ENCODE results near the gene ZNF879. TPM values are rescaled to one million over a fixed set of nuclear protein-coding genes. Genes with fewer than 3 reads are reported as not detected.

ZNF879 gene
- polyA plus RNA-seq, 1 experiment: 2.2 TPM

DNA sequence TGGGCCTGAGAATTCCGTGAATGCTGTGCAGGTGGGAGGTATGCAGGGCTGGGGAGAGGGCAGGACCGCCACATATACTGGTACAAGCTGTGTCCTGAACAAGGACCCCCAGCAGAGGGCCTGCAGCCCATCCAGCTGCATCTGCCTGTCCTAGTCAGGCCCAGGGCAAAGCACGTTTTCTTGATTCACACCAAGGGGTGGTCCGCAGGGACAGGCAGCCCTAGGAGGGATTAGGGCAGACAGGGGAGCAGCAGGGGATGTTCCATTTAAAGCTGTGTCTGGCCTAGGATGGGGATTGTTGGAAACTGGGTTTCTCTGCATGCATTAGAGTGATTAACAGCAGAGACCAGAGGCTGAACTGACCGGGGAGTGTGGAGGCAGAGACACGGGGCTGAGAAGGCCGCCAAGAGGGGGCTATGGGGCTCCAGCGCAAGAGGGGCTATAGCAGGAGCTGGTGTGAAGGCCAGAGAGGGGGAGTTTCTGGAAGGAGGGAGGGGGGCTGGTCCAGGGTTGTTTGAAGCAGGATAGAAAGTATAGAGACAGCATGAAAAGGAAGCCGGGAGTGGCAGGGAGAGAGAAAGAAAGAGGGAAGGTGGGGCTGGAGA, 31.2 kb upstream of the ZNF879 start:
- H3K36me3 ChIP-seq (ENCODE audit: control insufficient read depth, insufficient read depth, low read length): no peaks in the 10 kb centered on the region
- H3K4me3 ChIP-seq (ENCODE audit: low read depth, low read length): no peak overlapping the region
- DNase-seq (ENCODE audit: low read depth): no peak
- peaks cover 3% of the 10 kb centered on the region for H3K27me3 ChIP-seq (ENCODE audit: control insufficient read depth, insufficient read depth, low read length)
- ChIA-PET POLR2A (no interaction called here), CTCF (no interaction called here)
- TF ChIP-seq, protein P1, sequence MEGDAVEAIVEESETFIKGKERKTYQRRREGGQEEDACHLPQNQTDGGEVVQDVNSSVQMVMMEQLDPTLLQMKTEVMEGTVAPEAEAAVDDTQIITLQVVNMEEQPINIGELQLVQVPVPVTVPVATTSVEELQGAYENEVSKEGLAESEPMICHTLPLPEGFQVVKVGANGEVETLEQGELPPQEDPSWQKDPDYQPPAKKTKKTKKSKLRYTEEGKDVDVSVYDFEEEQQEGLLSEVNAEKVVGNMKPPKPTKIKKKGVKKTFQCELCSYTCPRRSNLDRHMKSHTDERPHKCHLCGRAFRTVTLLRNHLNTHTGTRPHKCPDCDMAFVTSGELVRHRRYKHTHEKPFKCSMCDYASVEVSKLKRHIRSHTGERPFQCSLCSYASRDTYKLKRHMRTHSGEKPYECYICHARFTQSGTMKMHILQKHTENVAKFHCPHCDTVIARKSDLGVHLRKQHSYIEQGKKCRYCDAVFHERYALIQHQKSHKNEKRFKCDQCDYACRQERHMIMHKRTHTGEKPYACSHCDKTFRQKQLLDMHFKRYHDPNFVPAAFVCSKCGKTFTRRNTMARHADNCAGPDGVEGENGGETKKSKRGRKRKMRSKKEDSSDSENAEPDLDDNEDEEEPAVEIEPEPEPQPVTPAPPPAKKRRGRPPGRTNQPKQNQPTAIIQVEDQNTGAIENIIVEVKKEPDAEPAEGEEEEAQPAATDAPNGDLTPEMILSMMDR (IDR thresholded peaks at IDR 0.05; ENCODE audit: insufficient read depth, low read depth, low read length): no peak

DNA sequence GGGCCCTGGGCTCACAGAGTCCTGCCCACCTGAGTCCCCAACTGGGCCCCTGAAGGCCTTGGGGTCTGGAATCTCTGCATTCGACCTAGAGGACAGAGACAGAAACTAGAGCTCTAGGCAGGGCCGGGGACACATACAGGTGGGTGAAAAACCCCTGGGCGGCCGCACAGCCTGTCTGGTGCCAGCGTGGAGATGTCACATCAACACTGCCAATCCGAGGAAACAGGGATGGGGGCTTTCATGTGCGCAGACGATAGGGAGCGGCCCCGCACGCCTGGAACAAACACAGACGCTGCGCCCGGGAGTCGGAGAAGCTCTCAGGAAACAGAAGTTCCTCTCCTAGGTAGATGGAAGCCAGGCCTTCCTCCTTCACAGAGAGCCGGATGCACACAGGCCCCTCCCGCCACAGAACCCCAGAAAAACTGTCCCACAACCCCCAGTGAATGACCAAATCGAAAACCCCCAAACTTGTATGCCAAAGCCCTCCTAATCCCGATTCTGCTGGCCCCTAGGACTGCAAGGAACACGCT, 30.3 kb upstream of the ZNF879 start:
- CTCF ChIA-PET: no interaction called here
- no peak overlapping the region for H3K4me3 ChIP-seq (ENCODE audit: low read depth, low read length)
- no peak for DNase-seq (ENCODE audit: low read depth)
- H3K36me3 ChIP-seq (ENCODE audit: control insufficient read depth, insufficient read depth, low read length): no peaks in the 10 kb centered on the region
- TF ChIP-seq, protein P1 (IDR thresholded peaks at IDR 0.05; ENCODE audit: insufficient read depth, low read depth, low read length): no peak
- POLR2A ChIA-PET: no interaction called here
- H3K27me3 ChIP-seq (ENCODE audit: control insufficient read depth, insufficient read depth, low read length): peaks cover 3% of the 10 kb centered on the region

DNA sequence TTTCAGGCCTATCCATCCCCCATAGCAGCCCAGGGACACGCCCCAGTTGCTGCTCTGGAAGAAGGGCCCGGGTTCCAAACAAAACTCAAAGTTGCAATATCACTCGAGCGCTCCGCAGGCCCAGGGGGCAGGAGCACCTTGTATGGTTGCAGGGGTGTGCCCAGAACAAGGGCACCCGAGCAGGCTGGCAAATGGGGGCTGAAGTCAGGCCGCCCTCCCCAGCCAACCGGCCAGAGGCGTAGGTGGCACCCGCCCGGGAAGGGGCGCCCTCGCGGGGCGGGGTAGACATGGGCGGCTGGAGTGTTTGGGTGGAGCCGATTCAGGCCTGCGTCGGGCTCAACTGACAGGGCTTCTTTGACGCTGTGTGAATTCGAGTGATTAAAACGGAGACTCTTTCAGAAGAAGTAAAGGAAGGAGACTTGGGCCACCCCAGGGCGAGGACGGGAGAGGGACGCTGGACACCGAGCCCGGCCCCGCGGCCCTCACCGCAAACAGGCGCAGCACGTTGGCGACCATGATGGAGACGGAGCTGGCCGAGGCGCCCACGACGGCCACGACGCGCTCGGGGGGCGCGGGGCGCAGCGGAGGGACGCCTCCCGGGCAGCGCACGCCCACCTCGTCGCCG, 29.5 kb upstream of the ZNF879 start:
- POLR2A ChIA-PET: no interaction called here
- Histone ChIP-seq H3K36me3 (ENCODE audit: control insufficient read depth, insufficient read depth, low read length) (no peaks in the 10 kb centered on the region), H3K27me3 (ENCODE audit: control insufficient read depth, insufficient read depth, low read length) (peaks cover 3% of the 10 kb centered on the region), H3K4me3 (ENCODE audit: low read depth, low read length) (no peak overlapping the region)
- CTCF ChIA-PET: no interaction called here
- TF ChIP-seq, protein P1 (IDR thresholded peaks at IDR 0.05; ENCODE audit: insufficient read depth, low read depth, low read length): no peak
- DNase-seq (ENCODE audit: low read depth): no peak

DNA sequence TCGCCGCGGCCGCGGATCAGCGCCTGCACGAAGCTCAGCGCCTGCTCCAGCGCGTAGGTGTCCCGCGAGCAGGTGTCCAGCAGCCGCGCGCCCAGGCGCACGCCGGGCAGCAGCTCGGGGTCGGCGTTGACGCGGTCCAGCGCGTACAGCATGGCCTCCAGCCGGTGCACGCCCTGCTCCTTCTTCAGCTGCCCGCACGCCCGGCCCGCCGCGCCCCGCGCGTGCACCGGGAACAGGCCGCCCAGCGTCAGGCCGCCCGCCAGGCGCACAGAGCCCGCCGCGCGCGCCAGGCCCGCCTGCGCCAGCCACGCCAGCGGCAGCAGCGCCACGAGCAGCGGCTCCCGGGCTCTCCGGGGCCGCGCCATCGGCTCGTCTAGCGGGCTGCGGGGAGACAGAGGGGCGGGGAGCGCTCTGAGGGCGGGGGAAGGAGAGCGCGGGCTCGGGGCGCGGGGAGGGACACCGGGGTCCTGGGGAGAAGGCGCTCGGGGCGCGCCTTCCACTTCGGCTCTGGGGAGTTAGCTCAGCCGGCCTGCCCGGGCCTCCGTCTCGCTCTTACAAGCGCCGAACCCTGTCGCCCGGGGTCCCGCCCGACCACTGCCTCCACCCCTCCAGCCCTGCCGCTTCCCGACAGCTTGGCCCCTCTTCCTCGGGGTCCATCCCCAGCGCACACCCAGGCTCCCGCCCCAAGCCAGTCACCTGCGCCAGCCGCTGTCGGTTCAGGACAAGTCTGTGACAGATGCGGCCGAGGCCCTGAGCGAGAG, 28.8 kb upstream of the ZNF879 start, which contains the start of gene GRM6:
GRM6 (minus strand) TSS at position 741 of the 761 bp plus-strand sequence; CDS start at position 365, 376 bp downstream.
- no peak for DNase-seq (ENCODE audit: low read depth)
- H3K36me3 ChIP-seq (ENCODE audit: control insufficient read depth, insufficient read depth, low read length): no peaks in the 10 kb centered on the region
- peaks cover 3% of the 10 kb centered on the region for H3K27me3 ChIP-seq (ENCODE audit: control insufficient read depth, insufficient read depth, low read length)
- no peak within 1 kb of the TSS for H3K4me3 ChIP-seq (ENCODE audit: low read depth, low read length)
- TF ChIP-seq, protein P1 (IDR thresholded peaks at IDR 0.05; ENCODE audit: insufficient read depth, low read depth, low read length): no peak
- ChIA-PET CTCF (no interaction called here), POLR2A (no interaction called here)

DNA sequence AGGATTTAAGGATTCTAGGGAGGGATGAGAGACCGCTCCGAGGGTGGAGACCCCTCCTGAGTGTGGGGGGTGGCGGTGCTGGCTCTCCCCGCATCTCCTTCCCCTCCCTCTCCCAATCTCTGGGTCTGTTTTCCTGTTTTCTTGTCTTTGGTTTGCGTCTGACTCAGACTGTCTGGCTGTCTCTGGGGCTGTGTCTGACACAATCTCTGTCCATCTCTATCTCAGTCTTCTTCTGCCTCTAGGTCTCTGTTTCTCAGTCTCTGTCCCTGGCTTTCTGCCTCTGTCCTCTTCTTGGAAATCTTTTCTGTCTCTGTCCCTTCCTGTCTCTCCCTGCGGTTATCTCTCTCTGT, 28.3 kb upstream of the ZNF879 start:
- DNase-seq (ENCODE audit: low read depth): no peak
- peaks cover 3% of the 10 kb centered on the region for H3K27me3 ChIP-seq (ENCODE audit: control insufficient read depth, insufficient read depth, low read length)
- H3K4me3 ChIP-seq (ENCODE audit: low read depth, low read length): no peak overlapping the region
- TF ChIP-seq, protein P1 (IDR thresholded peaks at IDR 0.05; ENCODE audit: insufficient read depth, low read depth, low read length): no peak
- no peaks in the 10 kb centered on the region for H3K36me3 ChIP-seq (ENCODE audit: control insufficient read depth, insufficient read depth, low read length)
- ChIA-PET POLR2A (no interaction called here), CTCF (interaction anchor here (0.6 kb wide), 1 partner anchor 38 kb away, joined by 4 read pairs; no protein-coding TSS in a partner anchor)

Measured in BJ (cell line).